Activated T-helper 2 cell treated with anti-CD3 and anti-CD28 coated beads, Interferon-gamma antibody, Interleukin-2, Interleukin-4, amounts not matched to agents 10 μg/mL and 5 μg/mL and 100 μg/mL, durations not matched to agents 14 hours and 24 hours and 36 hours (primary cell): ENCODE results near the gene PTPRD. TPM values are rescaled to one million over a fixed set of nuclear protein-coding genes. Genes with fewer than 3 reads are reported as not detected.

Experiments
- DNase-seq: peaks from one replicate; pipeline ENCODE4 v3.0.0; 2021; ENCODE audit warnings: low spot score
- H3K27ac Mint-ChIP-seq: one replicate; pipeline ENCODE4 v1.8.0; 2021; ENCODE audit warnings: mixed read lengths
- H3K27me3 Mint-ChIP-seq: one replicate; pipeline ENCODE4 v1.8.0; 2021; ENCODE audit warnings: low read depth, mixed read lengths
- H3K36me3 Mint-ChIP-seq: one replicate; pipeline ENCODE4 v1.8.0; 2021; ENCODE audit warnings: low read depth, mixed read lengths
- H3K4me1 Mint-ChIP-seq: one replicate; pipeline ENCODE4 v1.8.0; 2021; ENCODE audit warnings: low read depth, mixed read lengths
- H3K4me3 Mint-ChIP-seq: one replicate; pipeline ENCODE4 v1.8.0; 2021; ENCODE audit warnings: low read depth, mild to moderate bottlenecking, moderate library complexity, mixed read lengths
- H3K9me3 Mint-ChIP-seq: one replicate; pipeline ENCODE4 v1.8.0; 2021; ENCODE audit warnings: mixed read lengths
- intact Hi-C: fragments of 100-400 bp; cut with micrococcal nuclease; formaldehyde crosslinking; loops from one replicate; pipeline ENCODE4 v1.15.1; 2023
- total RNA-seq: library from RNA; stranded (reverse); gene quantifications from 2 replicates; pipeline ENCODE4 v1.2.3, GENCODE V29; 2022

PTPRD gene
- total RNA-seq, 1 donor from 2014 or later: 1.5 TPM

GRCh38 chr9:8855046-8855445, 1757.8 kb downstream of the PTPRD start:
- Mint-ChIP-seq H3K27me3 (peaks cover 49% of the 10 kb centered on the region), H3K4me3 (no peak overlapping the region), H3K27ac (no peak overlapping the region), H3K9me3 (no peaks in the 10 kb centered on the region), H3K36me3 (no peaks in the 10 kb centered on the region), H3K4me1 (peaks cover 10% of the 10 kb centered on the region)
- intact Hi-C loops: no loop called here
- DNase-seq: no peak

GRCh38 chr9:8852301-8852864, 1760.4 kb downstream of the PTPRD start:
- Mint-ChIP-seq H3K27ac (no peak overlapping the region), H3K4me3 (no peak overlapping the region), H3K36me3 (no peaks in the 10 kb centered on the region), H3K4me1 (peaks cover 4% of the 10 kb centered on the region), H3K27me3 (peaks cover 28% of the 10 kb centered on the region), H3K9me3 (no peaks in the 10 kb centered on the region)
- no peak for DNase-seq
- intact Hi-C loops: no loop called here

GRCh38 chr9:8850914-8851313, 1761.9 kb downstream of the PTPRD start:
- peaks cover 15% of the 10 kb centered on the region for H3K27me3 Mint-ChIP-seq
- no peaks in the 10 kb centered on the region for H3K4me1 Mint-ChIP-seq
- no peaks in the 10 kb centered on the region for H3K36me3 Mint-ChIP-seq
- H3K27ac Mint-ChIP-seq: no peak overlapping the region
- DNase-seq: no peak
- no peaks in the 10 kb centered on the region for H3K9me3 Mint-ChIP-seq
- intact Hi-C loops: no loop called here
- H3K4me3 Mint-ChIP-seq: no peak overlapping the region

DNA sequence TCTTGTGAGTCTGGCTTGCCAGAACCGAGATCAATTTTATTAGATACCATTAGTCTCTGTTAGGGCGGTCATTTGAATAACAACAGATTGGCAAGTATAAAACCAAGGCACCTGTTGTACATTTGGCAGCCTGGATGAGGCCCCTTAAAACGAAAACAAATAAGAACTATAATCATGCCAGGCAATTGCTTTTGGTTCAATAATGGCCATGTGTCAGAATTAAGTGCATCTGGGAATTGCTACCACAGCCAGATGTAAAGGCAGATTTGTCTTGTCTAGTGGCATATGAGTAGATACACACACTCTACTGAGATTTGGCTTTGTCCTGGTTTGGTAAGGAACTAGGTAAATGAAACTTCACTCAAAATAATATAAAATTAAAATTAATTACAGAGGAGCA, 1767.0 kb downstream of the PTPRD start:
- DNase-seq: no peak
- Mint-ChIP-seq H3K4me3 (no peak overlapping the region), H3K27ac (no peak overlapping the region), H3K36me3 (no peaks in the 10 kb centered on the region), H3K9me3 (no peaks in the 10 kb centered on the region), H3K4me1 (no peaks in the 10 kb centered on the region), H3K27me3 (no peaks in the 10 kb centered on the region)
- intact Hi-C loops: no loop called here

- Mint-ChIP-seq H3K4me3 (no peak overlapping the region), H3K36me3 (no peaks in the 10 kb centered on the region), H3K9me3 (no peaks in the 10 kb centered on the region), H3K27me3 (no peaks in the 10 kb centered on the region), H3K4me1 (no peaks in the 10 kb centered on the region), H3K27ac (no peak overlapping the region)
- DNase-seq: no peak
- intact Hi-C loops: no loop called here
These were observed 1767.4 kb downstream of the PTPRD start for GRCh38 chr9:8845376-8845775.

GRCh38 chr9:8844549-8844948, 1768.3 kb downstream of the PTPRD start:
- intact Hi-C loops: no loop called here
- H3K4me1 Mint-ChIP-seq: no peaks in the 10 kb centered on the region
- H3K9me3 Mint-ChIP-seq: no peaks in the 10 kb centered on the region
- no peaks in the 10 kb centered on the region for H3K36me3 Mint-ChIP-seq
- no peak overlapping the region for H3K27ac Mint-ChIP-seq
- H3K4me3 Mint-ChIP-seq: no peak overlapping the region
- no peak for DNase-seq
- no peaks in the 10 kb centered on the region for H3K27me3 Mint-ChIP-seq

GRCh38 chr9:8842402-8843193, 1770.2 kb downstream of the PTPRD start:
- no peaks in the 10 kb centered on the region for H3K27me3 Mint-ChIP-seq
- H3K36me3 Mint-ChIP-seq: no peaks in the 10 kb centered on the region
- no peak overlapping the region for H3K27ac Mint-ChIP-seq
- DNase-seq: no peak
- intact Hi-C loops: no loop called here
- no peaks in the 10 kb centered on the region for H3K4me1 Mint-ChIP-seq
- H3K9me3 Mint-ChIP-seq: no peaks in the 10 kb centered on the region
- no peak overlapping the region for H3K4me3 Mint-ChIP-seq

GRCh38 chr9:8838136-8838535, 1774.7 kb downstream of the PTPRD start:
- intact Hi-C loops: no loop called here
- Mint-ChIP-seq H3K27ac (no peak overlapping the region), H3K9me3 (no peaks in the 10 kb centered on the region), H3K36me3 (no peaks in the 10 kb centered on the region), H3K4me1 (no peaks in the 10 kb centered on the region), H3K4me3 (no peak overlapping the region), H3K27me3 (no peaks in the 10 kb centered on the region)
- DNase-seq: no peak

DNA sequence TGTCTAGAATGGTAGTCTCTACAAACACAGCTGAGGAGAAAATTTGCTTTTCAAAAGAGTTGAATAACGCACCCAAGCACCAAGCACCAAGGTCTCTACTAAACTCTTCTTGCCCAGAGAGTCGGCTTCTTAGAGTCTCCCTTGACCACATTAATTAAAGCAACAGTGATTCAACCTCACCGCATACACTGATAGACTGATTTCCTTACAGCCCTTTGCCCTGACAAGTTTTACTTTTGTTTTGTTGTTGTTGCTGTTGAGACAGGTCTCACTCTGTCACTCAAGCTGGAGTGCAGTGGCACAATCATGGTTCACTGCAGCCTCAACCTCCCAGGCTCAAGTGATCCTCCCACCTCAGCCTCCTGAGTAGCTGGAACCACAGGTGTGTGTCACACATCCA, 1777.5 kb downstream of the PTPRD start:
- no peaks in the 10 kb centered on the region for H3K27me3 Mint-ChIP-seq
- no peak for DNase-seq
- no peaks in the 10 kb centered on the region for H3K4me1 Mint-ChIP-seq
- intact Hi-C loops: no loop called here
- no peaks in the 10 kb centered on the region for H3K36me3 Mint-ChIP-seq
- no peak overlapping the region for H3K4me3 Mint-ChIP-seq
- H3K27ac Mint-ChIP-seq: no peak overlapping the region
- H3K9me3 Mint-ChIP-seq: no peaks in the 10 kb centered on the region

- no peaks in the 10 kb centered on the region for H3K36me3 Mint-ChIP-seq
- no peaks in the 10 kb centered on the region for H3K27me3 Mint-ChIP-seq
- no peaks in the 10 kb centered on the region for H3K4me1 Mint-ChIP-seq
- intact Hi-C loops: no loop called here
- no peak overlapping the region for H3K27ac Mint-ChIP-seq
- no peak overlapping the region for H3K4me3 Mint-ChIP-seq
- no peaks in the 10 kb centered on the region for H3K9me3 Mint-ChIP-seq
- no peak for DNase-seq
These were observed 1779.8 kb downstream of the PTPRD start for GRCh38 chr9:8832955-8833354.

DNA sequence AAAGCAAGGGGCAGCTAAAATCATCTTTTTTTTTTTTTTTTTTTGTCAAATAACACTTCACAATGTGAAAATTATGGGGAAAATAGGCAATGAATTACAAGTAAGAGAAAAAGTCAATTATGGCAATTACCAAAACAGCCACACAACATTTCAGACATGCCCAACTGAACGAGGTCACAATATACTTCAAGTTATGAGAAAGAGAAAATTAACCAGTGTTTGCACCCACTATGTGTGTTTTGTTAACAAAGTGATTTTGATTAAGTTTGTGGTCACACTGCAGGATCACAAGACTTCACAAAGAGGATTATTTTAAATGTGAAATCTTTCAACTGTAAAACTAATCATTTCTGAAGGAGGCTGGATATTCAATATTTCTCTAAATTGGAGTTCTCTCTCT, 1780.4 kb downstream of the PTPRD start:
- no peaks in the 10 kb centered on the region for H3K4me1 Mint-ChIP-seq
- no peak overlapping the region for H3K4me3 Mint-ChIP-seq
- no peak overlapping the region for H3K27ac Mint-ChIP-seq
- no peak for DNase-seq
- H3K27me3 Mint-ChIP-seq: no peaks in the 10 kb centered on the region
- H3K9me3 Mint-ChIP-seq: no peaks in the 10 kb centered on the region
- H3K36me3 Mint-ChIP-seq: no peaks in the 10 kb centered on the region
- intact Hi-C loops: no loop called here

DNA sequence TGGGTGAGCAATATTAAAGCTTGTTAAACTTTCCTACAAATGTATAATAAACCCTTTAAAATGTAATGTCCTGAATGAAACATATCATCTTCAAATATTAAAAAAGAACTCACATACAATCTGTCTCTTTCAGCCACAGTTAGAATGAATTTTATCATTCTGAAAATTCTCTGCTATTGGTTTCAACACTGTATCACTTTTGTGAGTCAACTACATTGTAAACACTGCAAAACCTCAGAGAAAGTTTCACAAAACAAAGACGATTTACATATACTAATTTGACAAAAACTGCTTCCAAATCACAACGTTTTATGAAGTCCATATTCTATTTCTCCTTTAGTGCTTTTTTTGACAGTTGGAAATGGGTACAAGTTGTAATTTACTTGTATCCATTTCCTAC, 1781.2 kb downstream of the PTPRD start:
- no peak for DNase-seq
- Mint-ChIP-seq H3K4me3 (no peak overlapping the region), H3K27me3 (no peaks in the 10 kb centered on the region), H3K9me3 (no peaks in the 10 kb centered on the region), H3K36me3 (no peaks in the 10 kb centered on the region), H3K4me1 (no peaks in the 10 kb centered on the region), H3K27ac (no peak overlapping the region)
- intact Hi-C loops: no loop called here

DNA sequence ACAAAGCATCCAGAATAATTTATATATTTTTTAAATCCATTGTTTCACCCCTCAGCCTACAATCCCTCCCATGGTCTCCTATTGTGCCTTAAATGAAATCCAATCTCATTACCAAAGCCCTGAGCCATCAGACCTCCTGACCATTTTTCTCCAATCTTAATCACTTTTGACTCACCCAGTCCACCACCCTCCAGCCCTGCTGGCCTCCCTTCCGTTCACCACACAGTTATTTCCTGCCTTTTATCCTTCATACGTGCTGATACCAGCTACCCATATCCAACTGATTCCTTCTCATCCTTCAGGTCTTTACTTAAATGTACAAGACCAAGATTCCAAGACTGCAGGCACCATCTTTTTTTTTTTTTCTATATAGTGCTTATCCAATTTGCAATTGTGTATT, 1786.5 kb downstream of the PTPRD start:
- no peak overlapping the region for H3K4me3 Mint-ChIP-seq
- no peak overlapping the region for H3K27ac Mint-ChIP-seq
- no peaks in the 10 kb centered on the region for H3K36me3 Mint-ChIP-seq
- H3K4me1 Mint-ChIP-seq: peaks cover 2% of the 10 kb centered on the region
- no peaks in the 10 kb centered on the region for H3K9me3 Mint-ChIP-seq
- no peak for DNase-seq
- no peaks in the 10 kb centered on the region for H3K27me3 Mint-ChIP-seq
- intact Hi-C loops: no loop called here
